SKM-1 (cell line): ENCODE data around the gene PLIN5.
"Not testable (repeated sequence)": the region's sequence is repeated elsewhere in the genome, so short reads cannot be mapped to it uniquely, and the experiment has no call there.

Experiments
- DNase-seq: peaks from one replicate; lab custom pipeline; 2025; ENCODE audit not compliant: unreplicated experiment; lab: John Stamatoyannopoulos, UW

Gene PLIN5

DNA sequence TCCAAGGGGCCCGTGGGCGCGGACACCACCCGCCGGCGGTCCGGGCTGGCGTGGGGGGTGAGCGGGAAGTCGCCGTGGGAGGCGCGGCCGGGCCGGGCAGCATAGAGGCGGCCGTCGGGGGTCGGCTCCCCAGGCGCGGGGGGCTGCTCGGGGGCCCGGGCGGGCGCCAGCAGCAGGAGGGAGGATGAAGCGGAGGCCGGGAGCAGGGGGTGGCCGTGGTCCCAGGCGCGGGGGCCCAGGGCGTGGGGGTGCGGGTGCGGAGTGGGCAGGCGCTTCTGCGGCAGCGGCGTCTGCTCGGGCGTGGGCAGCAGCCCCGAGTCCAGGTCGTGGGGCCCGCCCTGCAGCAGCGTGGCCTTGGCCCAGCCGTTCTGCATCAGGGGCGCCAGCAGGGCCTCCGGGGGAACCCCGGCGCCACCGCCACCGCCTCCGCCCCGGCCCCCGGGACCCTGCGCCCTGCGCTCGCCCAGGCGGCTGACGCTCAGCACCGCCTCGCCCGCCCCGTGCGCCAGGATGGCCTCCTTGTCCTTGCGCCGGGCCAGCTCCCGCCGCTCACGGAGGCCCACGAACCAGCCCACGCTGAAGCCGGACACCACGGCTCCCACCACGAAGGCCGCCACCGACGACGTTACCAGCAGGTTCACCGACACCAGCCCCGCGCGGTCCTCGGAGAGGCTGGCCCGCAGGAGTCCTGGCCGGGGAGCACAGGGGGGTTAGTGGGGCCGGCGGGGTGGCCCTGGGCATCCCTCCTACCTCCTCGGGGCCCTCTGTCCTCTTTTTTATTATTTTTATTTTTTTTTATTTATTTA, 9.0 kb upstream of the PLIN5 start:
- DNase-seq, result no peak

DNA sequence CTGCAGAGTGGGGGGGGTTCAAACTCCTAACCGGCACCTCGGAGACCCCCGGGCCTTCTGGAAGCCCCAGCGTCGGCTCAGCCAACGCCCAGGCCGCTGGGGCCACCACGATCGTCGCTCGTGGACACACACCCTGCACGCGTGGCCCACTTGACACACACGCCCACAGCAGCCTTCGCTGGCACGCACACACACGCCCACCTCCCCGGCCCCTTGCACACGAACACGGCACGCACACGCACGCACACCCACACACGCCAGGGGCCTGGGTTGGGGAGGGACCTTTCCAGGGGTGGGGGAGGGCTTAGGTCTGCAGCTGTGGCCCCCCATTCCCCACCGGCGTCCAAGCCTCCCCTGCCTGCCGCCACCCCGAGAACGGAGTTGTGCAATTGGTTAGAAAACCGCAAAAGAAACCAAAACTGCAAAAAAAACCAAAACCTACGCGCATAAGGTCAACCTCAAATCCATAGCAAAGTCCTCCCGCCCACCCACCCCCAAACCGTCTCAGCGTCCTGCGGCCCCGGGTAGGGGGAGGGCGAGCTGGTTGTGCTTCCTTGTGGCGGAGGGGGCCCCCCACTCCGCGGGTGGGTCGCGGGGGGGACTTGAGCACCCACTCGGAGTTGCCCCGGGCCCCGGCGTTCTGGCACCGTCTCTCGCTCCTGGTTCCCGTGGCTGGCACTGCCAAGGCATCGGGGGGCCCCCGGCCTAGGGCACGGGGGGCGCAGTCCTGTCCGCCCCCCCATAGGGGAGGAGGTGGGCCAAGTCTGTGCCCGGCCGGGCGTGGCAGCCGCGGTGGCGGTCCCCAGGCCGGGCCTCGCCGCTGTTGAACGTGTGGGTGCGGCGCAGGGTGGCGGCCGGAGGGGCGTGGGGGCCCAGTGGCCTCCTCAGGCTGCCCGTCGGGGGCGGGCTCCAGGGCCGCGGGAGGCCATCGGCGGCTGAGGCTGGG, 8.1 kb upstream of the PLIN5 start:
- DNase-seq, result peak; percentile 38

DNA sequence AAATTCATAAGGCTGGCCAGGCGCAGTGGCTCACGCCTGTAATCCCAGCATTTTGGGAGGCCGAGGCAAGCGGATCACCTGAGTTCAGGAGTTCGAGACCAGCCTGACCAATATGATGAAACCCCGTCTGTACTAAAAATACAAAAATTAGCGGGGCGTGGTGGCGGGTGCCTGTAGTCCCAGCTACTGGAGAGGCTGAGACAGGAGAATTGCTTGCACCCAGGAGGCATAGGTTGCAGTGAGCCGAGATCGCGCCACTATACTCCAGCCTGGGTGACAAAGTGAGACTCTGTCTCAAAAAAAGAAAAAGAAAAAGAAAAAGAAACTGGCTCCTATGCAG, 6.8 kb upstream of the PLIN5 start:
- DNase-seq, result not testable (repeated sequence)

DNA sequence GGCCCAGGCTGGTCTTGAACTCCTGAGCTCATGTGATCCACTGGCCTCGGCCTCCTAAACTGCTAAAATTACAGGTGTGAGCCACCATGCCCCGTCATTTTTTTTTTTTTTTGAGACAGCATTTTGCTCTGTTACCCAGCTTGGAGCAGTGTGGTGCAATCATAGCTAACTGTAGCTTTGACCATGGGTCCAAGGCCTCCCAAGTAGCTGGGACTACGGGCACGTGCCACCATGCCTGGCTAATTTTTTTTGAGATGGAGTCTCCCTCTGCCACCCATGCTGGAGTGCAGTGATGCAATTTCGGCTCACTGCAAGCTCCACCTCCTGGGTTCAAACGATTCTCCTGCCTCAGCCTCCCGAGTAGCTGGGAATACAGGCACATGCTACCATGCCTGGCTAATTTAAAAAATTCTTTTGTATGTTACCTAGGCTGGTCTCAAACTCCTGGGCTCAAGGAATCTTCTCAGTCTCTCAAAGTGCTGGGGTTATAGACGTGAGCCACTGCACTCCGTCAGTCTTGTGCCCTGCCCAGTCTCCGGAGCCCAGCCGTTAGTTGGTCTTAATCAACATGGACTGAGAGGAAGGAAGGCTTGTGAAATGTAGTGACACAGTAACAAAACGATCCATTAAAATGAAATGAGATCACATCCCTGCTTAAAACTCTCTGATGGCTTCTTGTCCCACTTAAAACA, 6.2 kb upstream of the PLIN5 start:
- peak; percentile 88 for DNase-seq

DNA sequence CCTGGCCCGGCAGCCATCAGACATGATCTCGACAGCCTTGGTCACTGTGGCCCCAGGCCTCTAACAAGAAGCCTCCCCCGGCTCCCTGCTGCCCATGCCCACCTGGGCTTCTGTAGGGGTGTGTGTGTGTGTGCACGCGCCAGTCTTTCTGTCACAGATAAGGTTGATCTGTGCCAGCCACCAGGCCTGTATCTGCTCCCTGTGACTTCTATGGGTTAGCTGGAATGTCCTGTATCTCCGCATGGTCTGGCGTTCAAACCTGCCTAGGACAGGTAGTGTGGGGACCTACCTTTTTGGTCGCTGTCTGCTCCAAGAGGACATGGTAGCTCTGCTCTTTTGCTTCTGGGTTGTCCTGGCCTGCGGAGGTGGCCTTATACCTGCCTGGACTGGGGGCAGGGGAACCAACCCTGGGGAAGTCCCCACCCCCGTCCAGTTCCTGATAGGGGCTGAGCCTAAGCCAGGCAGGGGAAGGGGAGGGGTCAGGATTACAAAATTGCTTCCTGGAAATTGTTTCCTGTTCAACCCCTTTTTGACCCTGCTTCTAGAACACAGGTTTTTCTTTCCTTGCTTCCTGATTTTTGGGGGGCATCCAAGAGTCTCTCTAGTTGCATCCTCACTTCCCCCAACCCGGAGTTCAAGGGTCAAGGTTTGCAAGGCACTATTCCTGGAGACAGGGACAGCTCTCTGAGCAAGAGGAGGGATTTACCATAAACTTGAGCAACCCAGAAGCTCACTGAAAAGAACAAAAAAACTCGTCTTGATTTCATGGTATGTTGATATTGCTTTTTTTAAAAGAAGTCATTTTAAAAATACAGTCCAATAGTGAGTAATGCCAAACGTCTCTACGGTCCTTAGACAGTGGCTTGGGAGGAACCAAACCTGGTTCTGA, 4.9 kb upstream of the PLIN5 start, which contains the start of gene LRG1:
Gene LRG1 (minus strand): TSS at position 344 of the 889 bp plus-strand sequence. CDS start 23 bp downstream, at position 321.
- peak; percentile 95 for DNase-seq

DNA sequence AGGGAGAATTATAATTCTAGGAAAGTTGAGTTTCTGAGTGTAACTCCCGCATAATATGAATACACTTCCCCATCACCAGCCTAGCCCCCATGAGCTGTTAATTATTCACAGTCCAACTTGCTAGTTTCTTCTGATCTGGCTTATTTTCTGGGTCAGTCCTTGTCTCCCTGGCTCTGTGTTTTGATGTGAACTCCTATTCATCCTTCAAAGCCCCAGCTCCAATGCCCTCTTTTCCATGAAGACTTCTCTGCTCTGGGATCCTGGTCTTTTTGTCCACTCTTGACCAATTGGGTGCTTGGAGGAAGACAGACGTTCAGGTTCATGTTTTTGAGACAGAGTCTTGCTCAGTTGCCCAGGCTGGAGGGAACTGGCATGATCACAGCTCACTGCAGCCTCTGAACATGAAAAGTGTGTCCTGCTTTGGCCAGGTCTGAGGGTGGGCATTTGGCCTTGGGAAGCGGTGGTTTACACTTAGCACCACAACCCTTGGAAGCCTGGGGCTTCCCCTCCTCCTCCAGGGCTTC, 4.2 kb upstream of the PLIN5 start:
- DNase-seq, result no peak

DNA sequence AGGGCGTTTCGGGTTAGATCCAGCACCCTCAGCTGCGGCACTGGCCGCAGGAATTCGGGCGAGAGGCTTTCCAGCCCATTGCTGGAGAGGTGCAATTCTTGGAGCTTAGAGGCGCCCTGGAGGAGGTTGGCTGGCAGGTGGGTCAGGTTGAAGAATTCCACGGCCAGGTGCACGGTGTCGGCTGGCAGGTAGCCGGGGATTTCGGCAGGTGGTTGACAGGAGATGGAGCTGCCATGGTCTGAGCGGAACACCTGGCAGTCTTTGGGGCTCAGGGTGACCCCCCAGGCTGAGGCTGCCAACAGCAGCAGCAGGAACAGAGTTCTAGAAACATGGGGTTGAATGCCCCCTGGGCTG, 3.6 kb upstream of the PLIN5 start:
- DNase-seq, result no peak

DNA sequence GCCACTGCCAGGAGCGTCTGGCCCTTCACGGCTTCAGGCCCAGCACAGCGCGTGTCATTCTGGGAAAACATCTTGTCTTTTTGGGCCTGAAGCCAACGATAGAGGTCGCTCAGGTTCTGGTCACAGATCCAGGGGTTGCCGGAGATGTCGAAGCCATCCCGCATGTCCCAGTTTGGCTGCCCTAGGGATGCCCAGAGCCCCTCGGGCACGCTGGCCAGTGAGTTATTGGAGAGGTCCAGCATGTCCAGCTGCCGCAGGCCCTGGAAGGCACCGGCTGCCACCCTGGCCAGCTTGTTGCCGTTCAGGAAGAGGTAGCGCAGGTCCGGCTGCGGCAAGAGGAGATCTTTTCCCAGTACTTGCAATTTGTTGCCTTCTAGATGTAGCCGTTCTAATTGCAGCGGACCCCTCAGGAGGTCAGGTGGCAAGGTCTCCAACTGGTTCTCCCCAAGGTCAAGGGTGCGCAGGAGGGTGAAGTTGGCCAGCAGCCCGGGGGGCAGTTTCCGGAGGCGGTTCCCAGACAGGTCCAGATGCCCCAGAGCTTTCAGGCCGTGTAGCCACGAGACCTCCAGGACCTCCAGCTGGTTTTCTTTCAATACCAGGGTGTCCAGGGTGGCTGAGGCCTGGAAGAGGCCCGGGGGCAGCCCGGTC, 3.1 kb upstream of the PLIN5 start:
- no peak for DNase-seq

DNA sequence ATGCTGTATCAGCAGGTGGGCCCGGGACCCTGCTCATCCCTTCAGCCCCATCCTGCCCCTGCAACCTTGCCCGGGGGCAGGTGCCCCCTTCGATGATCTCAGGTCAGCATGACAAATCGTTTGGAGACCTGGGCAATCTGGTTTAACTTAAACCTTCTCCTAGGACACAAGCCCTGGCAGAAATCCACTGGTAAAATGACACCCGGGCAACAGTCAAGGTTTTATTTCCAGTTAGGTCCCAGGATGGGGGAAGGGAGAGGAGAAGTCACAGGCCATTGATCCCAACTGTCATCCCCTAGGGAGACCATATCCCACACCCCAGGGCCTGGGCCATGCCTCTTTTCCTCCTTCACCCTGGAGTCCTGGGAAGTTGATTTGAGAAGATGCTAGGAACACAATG, 1.8 kb upstream of the PLIN5 start:
- no peak for DNase-seq

DNA sequence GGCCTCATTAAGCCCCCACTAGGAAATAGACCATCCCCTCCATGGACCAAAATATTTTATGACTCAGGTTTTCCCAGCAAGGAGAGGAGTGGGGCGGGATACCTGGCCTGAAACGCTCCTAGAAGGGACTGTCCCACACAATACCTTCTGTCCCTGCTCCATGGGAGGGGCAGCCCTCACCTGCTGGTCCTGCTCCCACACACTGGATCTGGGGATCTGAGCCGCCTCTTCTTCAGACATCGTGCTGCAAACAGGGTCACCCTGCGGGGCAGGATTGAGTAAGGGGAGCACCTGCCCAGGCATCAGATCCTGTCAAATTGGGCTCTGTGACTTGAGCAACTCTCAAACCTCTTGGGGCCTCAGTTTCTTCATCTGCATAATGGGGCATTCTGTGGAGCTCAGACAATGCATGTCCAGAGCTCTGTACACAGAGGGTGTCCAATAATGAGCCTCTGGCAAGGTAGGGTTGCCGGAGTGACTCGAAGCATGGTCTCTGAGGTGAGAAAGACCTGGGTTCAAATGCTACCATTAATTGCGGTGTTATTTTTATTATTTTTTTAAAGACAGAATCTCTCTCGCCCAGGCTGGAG, 1.1 kb downstream of the PLIN5 start:
- no peak for DNase-seq

DNA sequence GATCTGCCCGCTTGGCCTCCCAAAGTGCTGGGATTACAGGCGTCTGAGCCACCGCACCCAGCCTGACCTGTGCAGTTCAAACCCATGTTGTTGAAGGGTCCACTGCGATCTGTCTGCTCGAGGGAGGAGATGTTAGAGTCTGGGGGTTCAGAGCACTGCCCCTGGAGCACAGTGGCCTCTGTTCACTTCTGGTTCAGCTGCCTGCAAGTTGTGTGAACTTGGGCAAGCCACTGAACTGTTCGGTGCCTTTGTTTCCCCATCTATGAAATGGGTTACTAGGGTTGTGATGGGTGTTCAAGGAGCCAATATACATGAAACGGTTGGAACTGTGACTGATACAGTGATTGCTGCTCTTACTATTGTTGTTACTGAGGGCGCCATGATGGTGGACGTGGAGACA, 1.7 kb downstream of the PLIN5 start:
- DNase-seq, result no peak

DNA sequence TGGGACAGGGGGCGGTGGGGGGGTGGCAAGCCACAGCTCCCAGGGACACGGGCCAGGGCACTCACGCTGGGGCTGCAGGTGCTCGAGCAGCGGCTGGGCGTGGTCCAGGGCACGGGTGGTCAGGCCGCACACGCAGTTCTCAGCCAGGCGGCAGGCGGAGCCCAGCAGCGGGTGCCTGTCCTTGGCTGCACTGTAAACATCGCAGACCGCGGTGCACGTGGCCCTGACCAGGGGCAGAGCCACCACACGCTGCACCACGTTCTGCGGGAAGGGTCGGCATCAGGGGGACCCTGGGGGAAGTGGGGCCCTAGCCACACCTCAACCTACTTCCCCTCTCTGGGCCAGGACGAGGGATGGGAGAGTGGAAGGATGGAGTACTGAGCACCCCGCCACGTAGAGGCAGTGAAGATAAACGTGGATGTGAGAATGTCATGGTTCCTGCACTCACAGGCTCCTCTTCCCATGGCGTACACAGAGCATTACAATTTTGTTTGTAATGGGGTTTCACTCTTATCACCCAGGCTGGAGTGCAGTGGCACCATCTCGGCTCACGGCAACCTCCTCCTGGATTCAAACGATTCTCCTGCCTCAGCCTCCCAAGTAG, 3.4 kb downstream of the PLIN5 start:
- no peak for DNase-seq

DNA sequence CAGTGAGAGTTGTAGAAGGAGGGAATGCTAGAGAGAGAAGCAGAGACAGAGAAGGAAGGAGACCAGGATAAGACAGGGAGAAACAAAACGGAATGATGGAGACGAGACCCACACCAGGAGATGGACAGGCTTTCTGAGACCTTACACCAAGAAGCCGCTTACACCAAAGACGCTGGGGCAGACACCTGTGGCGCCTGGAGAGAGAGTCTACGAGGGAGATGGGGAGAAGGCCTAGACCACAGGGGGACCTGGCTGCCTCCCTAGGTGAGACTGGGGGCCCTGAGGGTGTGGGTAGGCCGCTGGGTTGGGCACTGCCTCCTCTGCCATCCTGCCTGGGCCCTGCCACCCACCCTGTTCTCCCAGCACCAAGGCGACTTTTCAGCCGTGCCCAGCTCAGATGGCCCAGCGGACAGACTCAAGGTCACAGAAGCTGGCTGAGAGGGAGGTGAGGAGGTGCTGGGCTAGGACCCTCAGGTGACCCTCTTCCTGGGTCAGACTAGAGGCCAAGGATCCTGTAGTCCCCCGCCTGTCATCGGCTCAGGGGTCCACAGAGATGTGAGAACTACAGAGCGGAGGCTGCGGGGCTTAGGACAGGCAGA, 5.0 kb downstream of the PLIN5 start:
- no peak for DNase-seq

DNA sequence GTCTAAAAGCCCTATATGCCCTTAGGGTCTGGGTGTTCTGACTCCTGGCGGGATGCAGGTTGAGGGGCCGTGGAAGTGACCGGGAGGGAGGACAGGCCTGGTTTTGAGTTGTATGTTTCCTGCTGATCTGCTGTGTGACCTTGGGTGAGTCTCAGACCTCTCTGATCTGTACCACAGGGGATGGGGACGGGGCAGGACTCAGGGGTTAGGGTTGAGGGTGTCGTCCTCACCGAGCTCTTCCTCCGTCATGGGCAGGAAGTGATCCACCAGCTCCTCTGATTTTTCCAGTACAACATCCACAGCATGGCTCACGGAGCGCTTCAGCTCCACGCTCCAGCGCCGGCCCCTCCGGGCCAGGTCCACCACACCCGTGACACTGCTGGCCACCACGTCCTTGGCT, 6.2 kb downstream of the PLIN5 start:
- DNase-seq, result no peak

DNA sequence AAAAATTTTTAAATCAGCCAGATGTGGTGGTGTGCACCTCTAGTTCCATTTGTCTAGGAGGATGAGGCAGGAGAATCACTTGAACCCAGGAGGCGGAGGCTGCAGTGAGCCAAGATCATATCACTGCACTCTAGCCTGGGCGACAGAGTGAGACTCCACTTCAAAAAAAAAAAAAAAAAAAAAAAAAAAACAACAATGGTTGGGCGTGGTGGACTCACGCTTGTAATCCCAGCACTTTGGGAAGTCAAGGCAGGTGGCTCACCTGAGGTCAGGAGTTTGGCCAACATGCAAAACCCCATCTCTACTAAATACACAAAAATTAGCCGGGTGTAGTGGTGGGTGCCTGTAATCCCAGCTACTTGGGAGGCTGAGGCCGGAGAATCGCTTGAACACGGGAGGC, 7.6 kb downstream of the PLIN5 start:
- DNase-seq, result not testable (repeated sequence)

DNA sequence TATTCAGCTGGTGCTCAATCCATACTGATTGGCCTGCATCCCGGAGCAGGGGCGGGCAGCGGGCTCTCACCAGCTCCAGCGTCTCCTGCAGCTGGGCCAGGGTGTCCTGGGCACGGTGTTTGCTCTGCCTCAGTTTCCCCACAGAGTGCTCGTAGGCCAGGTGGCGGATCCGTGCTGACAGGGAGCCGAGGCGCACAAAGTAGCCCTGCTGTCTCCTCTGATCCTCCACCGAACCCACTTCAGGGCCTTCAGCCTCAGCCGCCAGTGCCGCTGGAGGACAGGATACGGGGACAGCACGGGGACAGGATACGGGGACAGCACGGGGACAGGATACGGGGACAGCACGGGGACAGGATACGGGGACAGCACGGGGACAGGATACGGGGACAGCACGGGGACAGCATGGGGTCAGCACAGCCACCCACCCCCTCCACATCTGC, 9.4 kb downstream of the PLIN5 start:
- DNase-seq, result no peak

DNA sequence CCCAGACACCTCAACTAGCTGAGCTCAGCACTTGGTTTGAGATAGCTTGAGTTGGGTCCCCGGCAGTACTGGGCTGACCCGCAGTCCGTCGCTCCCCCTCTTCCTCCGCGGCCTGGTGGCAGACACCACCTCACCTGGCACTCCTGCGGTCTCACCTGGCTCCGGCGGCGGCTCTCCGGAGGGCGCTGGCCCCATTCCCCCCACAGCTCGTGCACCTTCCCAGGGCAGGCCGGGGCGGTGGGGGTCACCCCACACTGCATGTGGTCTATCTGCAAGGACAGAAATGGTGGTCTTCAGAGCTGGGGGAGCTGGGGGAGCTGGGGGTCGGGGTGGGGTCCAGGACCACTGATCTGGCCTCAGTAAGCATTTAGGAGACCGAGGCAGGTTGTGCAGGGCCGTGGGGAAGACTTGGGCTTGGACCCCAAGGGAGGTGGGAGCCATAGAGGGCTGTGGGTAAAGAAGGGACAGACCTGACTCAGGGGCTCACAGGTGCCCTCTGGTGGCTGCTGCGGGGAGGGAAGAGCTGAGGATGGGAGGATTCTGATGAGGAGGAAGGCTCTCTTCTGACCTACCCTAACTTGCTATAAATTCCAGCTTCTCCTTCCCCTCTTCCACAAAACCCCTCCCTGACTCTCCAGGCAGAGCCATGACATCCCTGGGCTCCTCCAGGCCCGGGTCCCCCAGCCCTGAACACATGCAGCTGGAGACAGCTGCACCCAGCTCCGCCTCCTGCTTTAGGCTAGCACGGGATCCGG, 10.0 kb downstream of the PLIN5 start:
- DNase-seq, result peak; percentile 67
